OCI-LY3 (cell line): ENCODE data around the gene PSMA8.

Experiments
- H2AFZ ChIP-seq: fragments of 200-600, 300-600 bp; shearing (Covaris generic); 2 replicates; pipeline ENCODE4 v1.6.0; 2014; ENCODE audit warnings: antibody characterized with exemption, low read depth, low read length
- H3K27ac ChIP-seq: fragments of 200-600, 300-600 bp; sonication (generic); 2 replicates; pipeline ENCODE4 v1.5.1; 2014; ENCODE audit warnings: mild to moderate bottlenecking, low read length, moderate library complexity, mixed read lengths
- H3K27me3 ChIP-seq: fragments of 200-600, 300-600 bp; sonication (generic); 2 replicates; pipeline ENCODE4 v1.6.1; 2014; ENCODE audit warnings: low read depth, low read length, mixed read lengths
- H3K36me3 ChIP-seq: fragments of 200-600, 300-600 bp; sonication (generic); replicated peaks from 2 replicates; pipeline ENCODE3; 2014; ENCODE audit warnings: low read depth, low read length, mixed read lengths
- H3K4me1 ChIP-seq: fragments of 300-600, 200-600 bp; sonication (generic); 2 replicates; pipeline ENCODE4 v1.6.1; 2014; ENCODE audit warnings: low read length, mixed read lengths
- H3K4me2 ChIP-seq: fragments of 200-600, 300-600 bp; sonication (generic); 2 replicates; pipeline ENCODE4 v1.6.1; 2014; ENCODE audit warnings: low read length, mixed read lengths
- H3K4me3 ChIP-seq: fragments of 300-600, 200-600 bp; sonication (generic); 2 replicates; pipeline ENCODE4 v1.5.1; 2014; ENCODE audit warnings: antibody characterized with exemption, mild to moderate bottlenecking, low read length, moderate library complexity
- H3K79me2 ChIP-seq: fragments of 300-600, 200-600 bp; shearing (Covaris generic); 2 replicates; pipeline ENCODE4 v1.6.1; 2014; ENCODE audit warnings: mild to moderate bottlenecking, low read length, mixed read lengths
- H3K9ac ChIP-seq: fragments of 300-600, 200-600 bp; shearing (Covaris generic); 2 replicates; pipeline ENCODE4 v1.6.0; 2014; ENCODE audit warnings: mild to moderate bottlenecking, low read length, moderate library complexity
- H3K9me3 ChIP-seq: fragments of 200-600, 300-600 bp; shearing (Covaris generic); 2 replicates; pipeline ENCODE4 v1.6.1; 2014; ENCODE audit warnings: low read length, mixed read lengths; ENCODE audit not compliant: insufficient read depth
- H4K20me1 ChIP-seq: fragments of 200-600, 300-600 bp; sonication (generic); 2 replicates; pipeline ENCODE4 v1.6.1; 2016; ENCODE audit warnings: low read length, mixed read lengths; ENCODE audit not compliant: insufficient read depth
- CTCF ChIP-seq: fragments of 200-600, 300-600 bp; sonication (generic); IDR thresholded peaks from 2 replicates; pipeline ENCODE4 v1.5.1; 2014; ENCODE audit warnings: antibody characterized with exemption, low read length, low read depth
- EZH2phosphoT487 ChIP-seq: fragments of 200-600 bp; shearing (Covaris generic); IDR thresholded peaks from 2 replicates; pipeline ENCODE4 v1.6.1; 2018; ENCODE audit warnings: antibody characterized with exemption, mixed run types, low read depth

PSMA8 gene

GRCh38 chr18:26225915-26226228 is 92.2 kb downstream of the PSMA8 start:
- Histone ChIP-seq H3K27me3 (peaks cover 14% of the 10 kb centered on the region; the same call in 1 of the 2 replicates), H2AFZ (peak overlapping the region; percentile 100), H3K9me3 (no peaks in the 10 kb centered on the region), H3K79me2 (peaks cover 41% of the 10 kb centered on the region), H3K4me1 (peaks cover 18% of the 10 kb centered on the region), H3K4me2 (peak overlapping the region; percentile 96), H3K36me3 (peaks cover 3% of the 10 kb centered on the region), H3K9ac (peak overlapping the region; percentile 72), H3K4me3 (peak overlapping the region; percentile 84), H4K20me1 (peaks cover 21% of the 10 kb centered on the region; the same call in 1 of the 2 replicates), H3K27ac (peak overlapping the region; percentile 14; the same call in 1 of the 2 replicates)
- TF ChIP-seq CTCF, result no peak
- no peak for TF ChIP-seq EZH2phosphoT487

DNA sequence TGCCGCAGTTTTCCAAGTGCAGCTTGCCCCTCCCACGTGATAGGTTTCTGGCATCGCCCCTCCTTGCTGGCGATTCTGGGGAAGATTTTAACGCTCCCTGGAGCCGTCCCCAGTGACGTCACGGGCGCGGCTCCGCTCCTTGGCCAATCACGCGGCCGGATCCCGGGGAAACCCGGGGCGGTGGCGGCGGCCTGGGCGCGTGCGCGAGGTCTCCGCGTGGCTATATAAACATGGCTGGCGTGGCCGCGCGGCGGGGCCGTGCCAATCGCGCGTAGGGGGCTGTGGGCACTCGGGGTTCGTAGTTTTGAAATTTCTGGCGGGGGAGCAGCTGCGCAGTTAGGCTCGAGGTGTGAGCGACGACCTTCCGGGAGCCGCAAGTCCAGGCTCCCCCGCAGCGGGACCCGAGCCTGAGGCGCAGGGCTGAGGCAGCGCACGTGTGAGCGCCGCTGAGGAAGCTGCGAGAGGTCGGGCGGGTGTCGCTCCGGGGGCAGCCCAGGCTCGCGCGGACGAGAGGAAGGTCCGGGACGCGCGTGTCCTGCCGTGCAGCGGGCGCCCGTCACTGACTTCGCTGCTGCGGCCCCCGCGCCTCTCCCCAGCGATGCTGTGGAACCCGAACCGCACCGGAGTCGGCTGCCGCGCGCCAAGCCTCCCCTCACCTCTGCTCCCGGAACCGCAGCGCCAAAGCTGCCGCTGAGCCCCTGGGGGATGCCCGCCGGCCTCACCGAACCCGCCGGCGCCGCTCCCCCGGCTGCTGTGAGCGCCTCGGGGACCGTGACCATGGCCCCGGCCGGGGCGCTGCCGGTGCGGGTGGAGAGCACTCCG is 92.8 kb downstream of the PSMA8 start, which contains the start of gene TAF4B:
TAF4B (plus strand) TSS at position 217 of the 822 bp plus-strand sequence; CDS start at position 706, 489 bp downstream.
- no peak for TF ChIP-seq CTCF
- Histone ChIP-seq H3K27ac (peak within 1 kb of the TSS; percentile 31), H2AFZ (peak within 1 kb of the TSS; percentile 100), H3K4me3 (peak within 1 kb of the TSS; percentile 84), H3K9me3 (no peaks in the 10 kb centered on the region), H4K20me1 (peaks cover 21% of the 10 kb centered on the region; the same call in 1 of the 2 replicates), H3K36me3 (peaks cover 4% of the 10 kb centered on the region), H3K4me1 (peaks cover 18% of the 10 kb centered on the region), H3K27me3 (peaks cover 12% of the 10 kb centered on the region; the same call in 1 of the 2 replicates), H3K4me2 (peak within 1 kb of the TSS; percentile 96), H3K79me2 (peaks cover 45% of the 10 kb centered on the region), H3K9ac (peak within 1 kb of the TSS; percentile 72)

DNA sequence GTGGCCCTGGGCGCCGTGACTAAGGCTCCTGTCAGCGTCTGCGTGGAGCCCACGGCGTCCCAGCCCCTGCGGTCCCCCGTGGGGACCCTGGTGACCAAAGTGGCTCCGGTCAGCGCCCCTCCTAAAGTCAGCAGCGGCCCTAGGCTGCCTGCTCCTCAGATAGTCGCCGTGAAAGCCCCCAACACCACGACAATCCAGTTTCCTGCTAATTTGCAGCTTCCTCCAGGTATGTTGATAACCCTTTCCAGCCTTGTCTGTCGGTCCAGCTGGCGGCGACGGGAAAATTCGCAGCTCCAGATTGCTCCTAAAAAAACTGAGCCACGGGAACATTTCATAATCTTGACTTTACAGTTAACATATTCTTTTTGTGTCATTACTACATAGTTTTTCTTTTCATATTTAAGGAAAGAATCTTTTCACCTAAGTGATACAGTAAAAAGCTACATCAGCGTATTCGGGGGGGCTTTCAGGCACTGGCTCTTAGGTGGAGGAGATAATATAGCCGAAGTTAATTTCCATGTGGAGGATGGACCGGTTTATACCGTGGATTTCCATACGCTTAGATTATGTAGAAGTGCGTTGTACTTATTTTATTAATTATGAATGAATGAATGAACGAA is 93.5 kb downstream of the PSMA8 start:
- TF ChIP-seq CTCF, result no peak
- TF ChIP-seq EZH2phosphoT487, result no peak
- H3K4me1 ChIP-seq, result peaks cover 18% of the 10 kb centered on the region
- peak overlapping the region; percentile 31 for H3K27ac ChIP-seq
- no peak overlapping the region; the same call in 1 of the 2 replicates for H2AFZ ChIP-seq
- peak overlapping the region; percentile 96 for H3K4me2 ChIP-seq
- peaks cover 5% of the 10 kb centered on the region for H3K36me3 ChIP-seq
- no peaks in the 10 kb centered on the region for H3K9me3 ChIP-seq
- peaks cover 52% of the 10 kb centered on the region for H3K79me2 ChIP-seq
- H3K4me3 ChIP-seq, result peak overlapping the region; percentile 84
- peak overlapping the region; percentile 72 for H3K9ac ChIP-seq
- H4K20me1 ChIP-seq, result peaks cover 21% of the 10 kb centered on the region; the same call in 1 of the 2 replicates
- peaks cover 5% of the 10 kb centered on the region; the same call in 1 of the 2 replicates for H3K27me3 ChIP-seq
